NCI-H146 treated with DMSO at 0.1 percent for 48 hours (cell line): Measurements from ENCODE around the gene COL19A1.

Experiments
- DNase-seq: peaks from one replicate; lab custom pipeline; 2025; ENCODE audit not compliant: unreplicated experiment; lab: John Stamatoyannopoulos, UW

The COL19A1 gene

DNA sequence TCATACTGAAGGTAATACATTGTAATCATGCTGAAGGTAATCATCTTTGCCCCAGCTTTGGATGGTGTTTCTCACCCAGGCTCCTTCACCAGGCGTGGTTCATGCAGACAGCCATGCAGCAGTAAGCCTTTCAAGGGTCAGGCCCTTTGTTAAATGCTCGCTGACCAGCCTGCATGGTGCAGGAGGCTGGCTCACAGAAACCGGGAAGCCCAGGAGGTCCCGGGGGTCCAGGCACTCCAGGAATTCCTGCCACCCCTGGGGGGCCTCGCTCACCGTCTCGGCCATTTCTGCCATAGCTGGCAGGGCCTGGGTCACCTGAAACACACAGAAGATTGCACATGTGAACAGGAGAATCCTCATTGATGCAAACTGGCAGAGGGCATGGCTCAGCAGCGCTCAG lies 350.4 kb downstream of the COL19A1 start:
- no peak for DNase-seq

DNA sequence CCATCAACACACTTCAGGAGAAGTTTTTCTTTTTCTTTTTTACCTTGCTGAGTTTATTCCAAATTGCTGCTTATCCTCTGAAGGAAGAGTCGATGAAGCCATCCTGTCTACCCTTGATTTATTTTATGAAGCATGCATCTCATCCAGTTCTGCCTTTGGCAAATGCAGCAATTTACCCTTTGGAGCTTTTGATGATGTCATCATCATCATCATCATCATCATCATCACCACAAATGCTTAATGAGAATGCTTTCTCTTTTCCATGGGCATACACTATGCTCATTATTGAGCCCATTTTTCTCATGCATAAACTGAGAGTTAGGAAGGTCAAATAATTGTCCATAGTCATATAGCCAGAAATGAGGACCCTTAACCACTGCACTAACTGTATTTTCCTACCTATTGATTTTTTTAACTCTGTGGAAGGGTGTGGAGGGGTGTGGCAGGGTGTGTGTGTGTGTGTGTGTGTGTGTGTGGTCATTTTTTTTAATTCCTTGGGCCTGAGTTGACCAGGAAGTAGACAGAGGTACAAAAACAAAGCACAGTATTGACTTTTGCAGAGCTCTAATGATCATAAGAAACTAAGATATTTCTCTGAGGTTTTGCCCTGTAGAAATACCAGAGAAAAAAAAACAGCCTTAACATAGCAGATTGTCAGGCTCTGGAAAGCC lies 353.7 kb downstream of the COL19A1 start:
- no peak for DNase-seq

DNA sequence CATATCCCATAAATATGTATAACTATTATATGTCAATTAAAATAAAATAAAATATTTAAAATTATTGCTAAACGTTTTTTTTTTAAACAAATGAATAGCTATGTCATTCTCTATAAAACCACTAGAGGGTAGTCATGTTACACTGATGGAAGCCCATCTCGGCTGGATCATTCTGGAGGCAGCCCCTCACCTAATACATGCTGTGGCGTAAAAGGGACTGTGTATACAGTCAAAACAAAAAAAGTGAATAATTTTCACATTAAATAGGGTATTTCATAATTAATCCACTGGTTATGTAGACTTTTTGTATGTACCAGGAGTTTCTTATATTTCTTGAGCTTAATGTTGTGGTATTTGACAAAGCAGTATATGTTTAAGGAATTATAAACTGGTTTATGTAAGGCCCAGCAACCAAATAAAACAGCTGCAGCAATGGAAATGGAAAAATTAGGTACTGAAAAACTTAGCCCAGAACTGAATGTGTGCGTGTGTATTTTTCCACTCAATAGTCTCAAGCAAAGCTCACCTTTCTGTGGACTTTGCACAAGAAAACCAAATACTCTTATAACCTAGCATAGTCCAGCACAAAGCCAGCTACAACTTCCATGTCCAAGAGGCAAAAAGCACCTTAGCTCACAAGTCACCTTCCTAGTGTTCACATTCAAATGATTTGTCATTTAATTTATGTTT lies 354.8 kb downstream of the COL19A1 start:
- peak; percentile 3 for DNase-seq

DNA sequence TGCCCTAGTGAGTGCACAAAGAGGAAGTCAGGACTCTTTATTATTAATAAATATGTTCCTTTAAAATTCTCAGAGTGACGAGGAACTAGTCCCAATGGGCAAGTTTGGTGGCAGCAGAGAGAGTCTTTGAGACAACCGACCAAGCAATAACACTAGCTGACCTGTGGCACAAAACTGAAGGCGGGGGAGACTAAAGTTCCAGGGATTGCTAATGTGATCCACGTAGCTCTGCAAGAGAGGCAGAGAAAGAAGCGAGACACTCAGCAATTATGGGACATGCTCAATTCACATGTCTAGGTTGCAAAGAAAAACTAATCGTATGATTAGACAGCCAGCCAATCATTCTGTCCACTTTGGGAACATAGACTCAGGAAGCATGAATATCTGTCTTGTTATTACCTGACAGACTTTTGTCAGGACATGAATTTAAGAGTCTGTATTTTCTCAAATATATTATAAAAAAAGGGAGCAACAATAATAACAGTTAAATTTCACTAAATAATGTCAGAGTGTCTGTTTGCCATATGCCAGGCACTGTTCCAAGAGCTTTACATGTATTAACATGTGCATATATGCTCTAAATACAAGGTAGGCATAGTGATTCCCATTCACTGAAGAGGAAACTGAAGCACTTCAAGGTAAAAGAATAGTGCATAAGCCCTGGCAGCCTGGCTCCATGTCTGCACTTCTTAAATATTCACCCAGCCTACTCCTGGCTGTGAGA lies 355.5 kb downstream of the COL19A1 start:
- DNase-seq = no peak

DNA sequence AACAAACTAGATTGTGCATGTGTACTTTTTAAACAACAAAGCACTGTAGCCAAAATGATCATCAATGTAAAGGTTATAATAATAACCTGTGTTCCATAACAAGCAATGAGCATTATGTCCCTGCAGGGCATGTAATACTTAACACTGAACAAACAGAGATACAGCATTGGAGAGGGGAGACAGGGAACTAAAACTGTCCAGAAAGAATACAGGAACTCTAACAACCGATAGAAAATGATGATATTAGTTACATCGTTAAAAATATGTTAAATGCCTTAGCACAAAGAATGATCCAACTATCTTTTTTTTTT lies 356.0 kb downstream of the COL19A1 start:
- no peak for DNase-seq

DNA sequence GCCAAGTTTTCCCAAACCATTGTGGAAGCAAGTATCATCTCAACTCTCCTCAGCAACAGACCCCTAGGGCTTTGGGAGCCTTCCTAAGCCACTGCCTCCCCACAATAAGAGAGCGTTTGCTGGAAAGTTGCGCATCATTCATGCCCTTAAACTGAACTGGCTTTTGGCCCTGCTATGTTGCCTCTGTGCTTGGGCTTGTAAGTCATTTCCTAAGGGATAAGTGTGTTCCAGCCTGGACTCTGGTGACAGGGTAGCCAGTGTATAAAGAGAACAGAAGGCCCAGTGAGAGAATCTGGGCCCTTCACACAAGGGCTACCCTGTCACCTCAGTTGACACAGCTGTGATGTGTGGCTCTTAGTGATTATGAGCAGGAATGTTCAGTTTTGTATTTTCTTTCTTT lies 358.7 kb downstream of the COL19A1 start:
- DNase-seq = no peak

DNA sequence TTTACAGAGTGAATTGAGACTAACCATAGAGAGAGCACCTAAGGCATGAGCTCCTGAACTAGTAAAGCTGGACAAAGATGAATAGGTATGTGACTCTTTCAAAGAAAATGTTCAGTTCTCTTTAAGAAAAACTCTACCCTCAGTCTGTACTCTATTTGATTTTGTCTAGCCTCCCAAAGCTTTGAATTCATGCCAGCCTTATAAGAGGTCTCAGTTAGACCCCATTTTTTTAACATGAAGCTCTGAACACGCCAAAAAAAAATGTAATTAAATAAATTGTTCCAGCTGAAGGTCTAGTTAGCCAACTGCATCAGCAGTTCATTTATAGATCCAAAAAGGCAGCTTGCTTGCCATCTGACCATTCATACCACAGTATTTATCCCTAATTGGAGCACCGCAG lies 365.0 kb downstream of the COL19A1 start:
- DNase-seq = no peak

DNA sequence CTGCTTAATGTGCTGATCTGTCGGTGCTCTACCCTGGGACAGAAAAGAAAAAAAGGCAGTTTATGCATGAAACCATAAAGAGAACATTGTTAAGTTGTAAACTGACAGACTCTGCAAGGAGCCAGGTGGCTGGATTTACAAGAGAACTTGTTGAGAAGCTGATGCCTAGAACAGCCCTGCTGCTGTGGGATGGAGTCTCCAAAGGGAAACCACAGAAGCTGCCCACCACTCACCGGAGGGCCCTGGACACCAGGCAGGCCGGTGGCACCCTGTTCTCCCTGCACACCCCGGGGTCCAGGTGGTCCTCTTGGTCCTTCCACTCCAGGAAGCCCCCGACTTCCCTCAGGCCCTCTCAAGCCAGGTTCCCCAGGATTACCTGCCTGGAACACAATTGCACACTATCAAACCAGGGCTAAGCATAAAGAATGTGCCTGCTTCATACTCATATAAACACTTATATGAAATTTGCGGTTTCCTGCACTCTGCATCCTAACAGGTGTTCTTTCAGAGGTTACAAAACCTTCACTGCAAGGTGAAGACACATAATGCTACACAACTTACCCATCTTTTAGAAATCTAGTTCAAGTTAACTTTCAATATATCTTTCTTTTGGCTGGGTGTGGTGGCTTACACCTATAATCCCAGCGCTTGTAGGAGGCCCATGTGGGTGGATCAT lies 368.3 kb downstream of the COL19A1 start:
- DNase-seq = no peak

DNA sequence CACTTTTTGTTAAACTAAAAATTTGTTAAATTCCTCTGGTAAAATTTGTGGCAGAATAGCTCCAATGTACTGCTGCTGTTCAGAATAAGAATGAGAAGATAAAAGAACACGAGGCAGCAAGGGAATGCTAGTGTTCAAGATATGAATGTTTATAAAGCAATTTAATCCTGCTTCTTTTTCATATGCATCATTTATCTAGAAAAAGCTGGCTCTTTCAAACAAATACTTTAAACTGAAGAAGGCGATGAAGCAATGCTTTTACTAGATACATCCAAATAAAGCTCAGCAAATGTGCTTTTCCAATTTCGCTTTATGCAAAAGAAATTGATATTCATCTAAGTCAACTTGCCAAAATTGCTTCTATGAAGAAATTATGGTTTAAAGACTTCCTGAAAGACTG lies 370.0 kb downstream of the COL19A1 start:
- DNase-seq = no peak

DNA sequence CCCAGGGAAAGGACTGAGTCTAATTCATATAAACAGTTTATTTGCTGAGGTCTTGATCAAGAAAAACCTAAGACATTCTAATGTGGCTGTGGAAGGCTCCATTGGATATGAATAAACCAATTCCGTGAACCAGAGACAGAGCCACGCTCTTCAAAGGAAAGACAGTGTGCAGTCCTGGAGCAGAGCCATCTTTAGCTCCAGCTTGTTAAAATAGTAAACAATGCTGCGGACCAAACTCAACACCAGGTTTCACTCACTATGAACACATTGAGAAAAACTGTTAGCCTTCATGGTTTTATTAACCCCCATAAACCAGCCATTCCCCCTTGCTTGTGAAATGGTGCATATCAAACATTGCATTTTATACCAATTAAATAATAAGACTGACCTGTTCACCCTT lies 374.7 kb downstream of the COL19A1 start:
- no peak for DNase-seq

DNA sequence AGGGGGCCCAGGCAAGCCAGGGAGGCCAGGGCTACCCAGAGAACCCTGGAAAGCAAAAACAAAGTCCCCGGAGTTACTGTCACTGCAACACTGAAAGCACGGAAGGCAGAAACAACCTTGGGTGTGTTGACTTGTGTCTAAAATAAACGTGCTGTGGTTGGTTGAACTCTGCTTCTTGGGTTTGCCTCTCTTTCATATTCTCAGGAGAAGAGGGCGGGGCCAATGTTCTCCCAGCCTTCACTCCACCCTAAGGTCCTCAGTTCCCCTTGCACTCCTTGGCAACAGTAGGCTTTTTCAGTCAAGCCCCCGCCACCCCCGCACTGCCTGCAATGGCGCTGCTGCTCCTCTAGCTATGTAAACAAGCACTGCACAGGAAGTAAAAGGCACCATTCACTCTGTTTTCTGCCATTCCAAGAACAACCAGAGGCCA lies 375.6 kb downstream of the COL19A1 start:
- DNase-seq = no peak

DNA sequence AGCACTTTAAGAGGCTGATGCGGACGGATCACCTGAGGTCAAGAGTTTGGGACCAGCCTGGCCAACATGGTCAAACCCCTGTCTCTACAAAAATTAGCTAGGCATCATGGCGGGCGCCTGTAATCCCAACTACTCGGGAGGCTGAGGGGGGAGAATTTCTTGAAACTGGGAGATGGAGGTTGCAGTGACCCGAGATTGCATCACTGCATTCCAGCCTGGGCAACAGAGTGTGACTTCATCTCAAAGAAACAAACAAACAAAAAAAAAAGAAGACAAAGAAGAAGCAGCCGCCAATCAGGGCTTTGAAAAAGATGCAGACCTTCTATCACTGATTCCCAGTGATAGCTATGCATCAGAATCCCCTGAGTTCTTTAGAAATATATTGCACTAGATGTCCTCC lies 379.8 kb downstream of the COL19A1 start:
- DNase-seq = no peak

DNA sequence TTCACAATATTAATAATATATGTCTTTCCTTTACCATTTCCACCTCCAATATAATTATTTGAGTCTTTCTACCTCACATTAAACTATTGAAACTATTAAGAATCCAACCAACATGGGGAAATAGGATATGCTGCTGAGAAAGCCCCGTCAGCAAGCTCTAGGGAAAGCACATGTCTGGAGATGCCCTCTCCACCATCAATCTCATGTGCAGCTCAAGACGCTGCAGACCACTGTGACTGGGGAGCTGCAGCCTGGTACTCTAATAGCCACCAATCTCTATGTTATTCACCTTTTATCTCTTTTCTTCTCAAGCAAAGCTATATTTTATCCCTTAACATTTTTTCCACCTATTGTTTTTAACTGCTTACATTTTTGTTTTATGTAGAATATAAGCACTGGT lies 386.2 kb downstream of the COL19A1 start:
- no peak for DNase-seq

DNA sequence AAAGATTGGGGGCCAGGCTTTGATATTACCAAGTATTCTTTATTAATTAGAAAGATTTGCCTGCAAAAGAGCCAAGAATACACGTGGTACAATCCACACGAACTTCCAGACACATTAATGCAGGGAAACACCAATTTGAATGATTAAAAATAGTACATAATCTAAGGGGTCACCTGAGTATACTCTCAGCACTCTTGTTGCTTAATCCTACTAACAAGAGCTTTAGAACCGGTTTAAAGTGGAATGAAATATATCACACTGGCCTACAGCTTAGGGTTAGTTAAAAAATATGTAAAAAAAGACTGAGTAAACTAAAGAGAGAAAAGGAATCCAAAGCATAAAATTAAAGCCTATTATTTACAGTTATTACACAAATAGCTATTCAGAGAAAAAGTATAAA lies 387.6 kb downstream of the COL19A1 start:
- no peak for DNase-seq

DNA sequence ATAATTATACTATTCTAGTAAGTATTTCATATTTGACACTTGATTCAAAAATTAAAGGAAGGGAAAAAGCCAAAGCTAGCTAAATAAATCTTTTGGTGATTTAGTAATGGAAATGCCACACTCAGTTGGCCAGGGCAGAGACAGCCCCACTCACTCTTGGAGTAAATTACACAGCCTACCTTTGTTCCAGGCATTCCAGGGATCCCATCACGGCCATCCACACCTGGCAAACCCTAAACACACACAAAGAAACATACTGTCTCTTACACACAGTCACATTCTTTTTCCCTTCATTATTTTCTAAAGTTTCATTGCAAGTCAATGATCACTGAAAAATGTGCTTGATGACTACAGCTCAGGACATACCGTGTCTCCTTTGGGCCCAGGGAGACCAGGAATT lies 388.4 kb downstream of the COL19A1 start:
- no peak for DNase-seq

DNA sequence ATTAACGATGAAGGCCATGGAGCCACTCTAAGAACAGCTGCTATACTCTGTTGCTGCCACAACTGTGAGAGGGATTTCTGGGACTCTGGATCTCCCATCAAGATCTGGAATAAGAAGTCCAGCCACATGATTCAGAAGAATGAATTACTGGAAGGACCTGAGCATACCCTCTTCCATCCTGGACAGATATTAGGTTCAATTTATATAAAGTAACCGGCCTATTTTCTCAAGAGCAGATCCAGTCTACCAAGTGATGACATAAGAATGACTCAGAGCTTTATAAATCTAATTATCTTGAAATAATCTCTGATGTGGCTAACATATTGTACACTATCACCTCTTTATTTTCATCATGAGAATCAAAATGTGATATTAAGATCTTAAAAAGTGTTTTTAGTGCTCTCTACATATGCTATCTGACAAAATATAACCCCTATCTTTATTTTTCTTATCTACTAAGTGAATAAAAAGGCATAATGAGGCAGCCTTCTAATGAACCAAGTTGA lies 391.5 kb downstream of the COL19A1 start:
- DNase-seq = no peak

DNA sequence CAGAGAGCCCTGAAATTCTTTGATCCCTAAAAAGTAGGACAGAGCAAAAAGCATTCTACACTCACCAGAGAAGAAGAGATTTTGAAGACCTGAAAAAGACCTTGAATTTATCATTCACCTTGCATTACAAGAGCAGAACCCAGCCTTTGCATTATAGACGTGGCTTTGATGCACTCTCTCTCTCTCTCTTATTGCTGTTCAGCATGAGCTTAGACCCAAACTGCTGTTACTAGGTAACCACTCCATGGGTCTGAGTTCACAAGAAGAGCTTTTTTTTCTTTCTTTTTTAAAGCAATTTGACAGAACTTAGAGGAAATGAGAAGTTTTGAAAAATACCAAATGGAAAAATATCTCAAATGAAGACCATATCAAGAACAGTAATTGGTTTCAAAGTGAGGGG lies 392.1 kb downstream of the COL19A1 start:
- DNase-seq = no peak
